OCI-LY7 (cell line): ENCODE results near the gene CACNB2. TPM values are rescaled to one million over a fixed set of nuclear protein-coding genes. Genes with fewer than 3 reads are reported as not detected.
A peak's percentile ranks its signal among the peaks of the same experiment; 100 is the strongest.

ENCODE experiments used
- BruUV-seq: library from RNA; stranded (reverse); fragments of 400-500 nt; replicated peaks from 2 replicates; lab custom pipeline; 2021; lab: Mats Ljungman, UMichigan
- CTCF ChIA-PET: fragments of 300-600 bp; sonication (Branson Sonifier 250); formaldehyde crosslinking; loops from one replicate; lab custom pipeline; 2022; ENCODE audit warnings: antibody characterized with exemption; ENCODE audit not compliant: unreplicated experiment; lab: Charles Lee
- POLR2A ChIA-PET: fragments of 300-600 bp; sonication (Branson Sonifier 250); formaldehyde crosslinking; loops from one replicate; lab custom pipeline; 2022; ENCODE audit warnings: antibody characterized with exemption; lab: Charles Lee
- DNase-seq: peaks from one replicate; pipeline ENCODE4 v3.0.0-alpha.2; 2015; ENCODE audit warnings: low spot score
- H2AFZ ChIP-seq: fragments of 200-600 bp; sonication (generic), shearing (Covaris generic); 2 replicates; pipeline ENCODE4 v1.6.1; 2014; ENCODE audit warnings: mild to moderate bottlenecking, antibody characterized with exemption, low read length, moderate library complexity
- H3K27ac ChIP-seq: fragments of 200-600 bp; sonication (generic); 2 replicates; pipeline ENCODE4 v1.5.1; 2014; ENCODE audit warnings: mixed run types, low read depth, mild to moderate bottlenecking, moderate library complexity, low read length, inconsistent platforms; ENCODE audit not compliant: poor library complexity, severe bottlenecking
- H3K36me3 ChIP-seq: fragments of 200-600 bp; sonication (generic); 2 replicates; pipeline ENCODE4 v1.6.1; 2014; ENCODE audit warnings: mild to moderate bottlenecking, antibody characterized with exemption, low read length, moderate library complexity, mixed read lengths; ENCODE audit not compliant: insufficient read depth
- H3K4me1 ChIP-seq: fragments of 200-600 bp; sonication (generic); 2 replicates; pipeline ENCODE4 v1.5.1; 2014; ENCODE audit warnings: mild to moderate bottlenecking, low read length; ENCODE audit not compliant: insufficient read depth, poor library complexity, severe bottlenecking
- H3K4me2 ChIP-seq: fragments of 200-600 bp; sonication (generic); 2 replicates; pipeline ENCODE4 v1.6.1; 2014; ENCODE audit warnings: mild to moderate bottlenecking, low read length
- H3K4me3 ChIP-seq: fragments of 200-600 bp; sonication (generic); 2 replicates; pipeline ENCODE4 v1.5.1; 2014; ENCODE audit warnings: mild to moderate bottlenecking, low read depth, low read length; ENCODE audit not compliant: poor library complexity, severe bottlenecking
- H3K79me2 ChIP-seq: fragments of 200-600 bp; sonication (generic); 2 replicates; pipeline ENCODE4 v1.6.1; 2016; ENCODE audit warnings: low read depth, mild to moderate bottlenecking, low read length, moderate library complexity, mixed read lengths; ENCODE audit not compliant: insufficient read depth
- H3K9me2 ChIP-seq: fragments of 200-600 bp; sonication (generic); 2 replicates; pipeline ENCODE4 v1.6.1; 2016; ENCODE audit warnings: mild to moderate bottlenecking, low read length, mixed read lengths; ENCODE audit not compliant: insufficient read depth
- H3K9me3 ChIP-seq: fragments of 200-600 bp; sonication (generic); 2 replicates; pipeline ENCODE4 v1.6.1; 2014; ENCODE audit warnings: mild to moderate bottlenecking, mixed run types, low read length, mixed read lengths
- H4K20me1 ChIP-seq: fragments of 200-600 bp; sonication (generic); 2 replicates; pipeline ENCODE4 v1.6.1; 2014; ENCODE audit warnings: mild to moderate bottlenecking, antibody characterized with exemption, low read length, moderate library complexity, mixed read lengths; ENCODE audit not compliant: insufficient read depth
- EZH2phosphoT487 ChIP-seq: fragments of 200-600 bp; sonication (generic); IDR thresholded peaks from 2 replicates; pipeline ENCODE4 v1.6.1; 2018; ENCODE audit warnings: low read depth, borderline replicate concordance, mild to moderate bottlenecking, mixed run types, antibody characterized with exemption, low read length, moderate library complexity, mixed read lengths
- intact Hi-C: fragments of 100-400 bp; cut with micrococcal nuclease; formaldehyde crosslinking; loops from one replicate; pipeline ENCODE4 v1.10.0; 2022; ENCODE audit not compliant: unreplicated experiment
- total RNA-seq, 2 experiments: library from RNA; depleted of rRNA in 1 of 2; stranded (reverse); fragments of >200 nt in 1 of 2; shearing (Covaris generic) in 1 of 2; gene quantifications; 2 replicates each; pipeline ENCODE4 v1.2.3, GENCODE V29; 2014 to 2022
- TF ChIP-seq, protein P1 (sequence below): fragments of 200-600 bp; sonication (generic); conservative IDR thresholded peaks from 2 replicates; pipeline ENCODE4 v1.5.1; 2014; ENCODE audit warnings: mild to moderate bottlenecking, antibody characterized with exemption, low read length, moderate library complexity, mixed read lengths

Gene CACNB2
- total RNA-seq, 2 experiments from 2014 or later: not detected

GRCh38 chr10:18334116-18334867, 194.1 kb downstream of the CACNB2 start:
- no peak for TF ChIP-seq EZH2phosphoT487
- TF ChIP-seq, protein P1, sequence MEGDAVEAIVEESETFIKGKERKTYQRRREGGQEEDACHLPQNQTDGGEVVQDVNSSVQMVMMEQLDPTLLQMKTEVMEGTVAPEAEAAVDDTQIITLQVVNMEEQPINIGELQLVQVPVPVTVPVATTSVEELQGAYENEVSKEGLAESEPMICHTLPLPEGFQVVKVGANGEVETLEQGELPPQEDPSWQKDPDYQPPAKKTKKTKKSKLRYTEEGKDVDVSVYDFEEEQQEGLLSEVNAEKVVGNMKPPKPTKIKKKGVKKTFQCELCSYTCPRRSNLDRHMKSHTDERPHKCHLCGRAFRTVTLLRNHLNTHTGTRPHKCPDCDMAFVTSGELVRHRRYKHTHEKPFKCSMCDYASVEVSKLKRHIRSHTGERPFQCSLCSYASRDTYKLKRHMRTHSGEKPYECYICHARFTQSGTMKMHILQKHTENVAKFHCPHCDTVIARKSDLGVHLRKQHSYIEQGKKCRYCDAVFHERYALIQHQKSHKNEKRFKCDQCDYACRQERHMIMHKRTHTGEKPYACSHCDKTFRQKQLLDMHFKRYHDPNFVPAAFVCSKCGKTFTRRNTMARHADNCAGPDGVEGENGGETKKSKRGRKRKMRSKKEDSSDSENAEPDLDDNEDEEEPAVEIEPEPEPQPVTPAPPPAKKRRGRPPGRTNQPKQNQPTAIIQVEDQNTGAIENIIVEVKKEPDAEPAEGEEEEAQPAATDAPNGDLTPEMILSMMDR: no peak
- no TSS peak for BruUV-seq
- H3K36me3 ChIP-seq: no peaks in the 10 kb centered on the region
- H2AFZ ChIP-seq: no peak overlapping the region
- DNase-seq: no peak
- H3K9me2 ChIP-seq: no peaks in the 10 kb centered on the region
- H3K27ac ChIP-seq: no peak overlapping the region
- no peaks in the 10 kb centered on the region for H4K20me1 ChIP-seq
- H3K79me2 ChIP-seq: no peaks in the 10 kb centered on the region
- no peaks in the 10 kb centered on the region for H3K4me1 ChIP-seq
- no peak overlapping the region for H3K4me3 ChIP-seq
- CTCF ChIA-PET: no interaction called here
- no peaks in the 10 kb centered on the region for H3K9me3 ChIP-seq
- H3K4me2 ChIP-seq: no peak overlapping the region
- POLR2A ChIA-PET: interaction anchor here (0.6 to 1.5 kb wide), 2 partner anchors 16 to 18 kb away, joined by 3 read pairs; no protein-coding TSS in a partner anchor
- intact Hi-C loops: no loop called here

DNA sequence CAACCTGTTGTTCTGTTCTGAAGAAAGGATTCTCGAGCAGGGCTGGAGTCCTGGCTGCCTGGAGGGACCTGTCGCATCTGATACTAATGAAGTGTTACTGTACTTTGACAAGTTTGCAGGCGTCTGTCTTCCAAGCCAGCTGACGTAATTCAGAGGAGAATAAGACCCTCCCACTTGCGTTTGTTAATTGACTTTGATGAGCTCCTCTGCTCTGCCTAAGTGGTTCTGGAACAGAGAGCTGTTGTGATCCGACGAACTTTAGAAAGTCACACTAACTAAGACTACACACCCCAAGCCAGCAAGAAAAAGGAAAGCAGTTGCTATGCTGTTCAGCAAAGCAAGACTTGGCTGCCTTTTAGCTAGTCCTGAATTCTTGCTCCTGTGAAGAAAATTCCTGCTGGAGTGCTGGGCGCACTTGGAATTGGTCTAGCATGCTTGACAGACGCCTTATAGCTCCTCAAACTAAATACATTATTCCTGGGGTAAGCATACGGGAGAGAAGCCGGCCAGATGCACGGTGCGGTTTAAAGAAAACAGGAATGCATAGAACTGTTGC, 200.3 kb downstream of the CACNB2 start:
- H3K27ac ChIP-seq: no peak overlapping the region
- H3K79me2 ChIP-seq: no peaks in the 10 kb centered on the region
- no peak overlapping the region for H3K4me3 ChIP-seq
- intact Hi-C loops: no loop called here
- H3K9me2 ChIP-seq: no peaks in the 10 kb centered on the region
- H4K20me1 ChIP-seq: no peaks in the 10 kb centered on the region
- no peak for TF ChIP-seq EZH2phosphoT487
- TF ChIP-seq, protein P1: no peak
- H3K4me1 ChIP-seq: no peaks in the 10 kb centered on the region
- BruUV-seq: no TSS peak
- H2AFZ ChIP-seq: no peak overlapping the region
- CTCF ChIA-PET: no interaction called here
- H3K4me2 ChIP-seq: peak overlapping the region; percentile 17; the same call in 1 of the 2 replicates
- no peak for DNase-seq
- no peaks in the 10 kb centered on the region for H3K36me3 ChIP-seq
- H3K9me3 ChIP-seq: no peaks in the 10 kb centered on the region
- POLR2A ChIA-PET: interaction anchor here (0.8 kb wide), 1 partner anchor 15 kb away, joined by 3 read pairs; no protein-coding TSS in a partner anchor

DNA sequence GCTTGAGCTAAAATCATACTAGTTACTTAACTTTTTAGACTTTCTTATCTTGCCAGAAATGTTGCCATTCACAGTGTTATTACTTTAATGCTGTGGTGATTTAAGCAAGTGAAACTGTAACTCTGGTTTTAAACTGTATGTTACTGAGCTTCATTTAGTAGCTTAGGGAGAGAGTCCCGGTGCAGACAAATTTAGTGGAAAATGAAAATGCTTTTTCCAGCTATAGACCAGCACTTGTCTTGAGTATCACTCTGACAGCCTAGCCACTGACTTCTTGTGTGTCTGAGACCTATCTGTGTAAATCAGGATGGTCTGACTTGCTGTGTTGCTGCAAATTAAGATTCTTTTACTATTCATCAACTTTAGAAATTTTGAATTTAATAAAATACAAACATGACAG, 200.8 kb downstream of the CACNB2 start:
- no peaks in the 10 kb centered on the region for H3K79me2 ChIP-seq
- CTCF ChIA-PET: no interaction called here
- intact Hi-C loops: no loop called here

More for the DNA sequence above, 200.8 kb downstream of the CACNB2 start:
- Histone ChIP-seq H2AFZ (no peak overlapping the region), H3K36me3 (no peaks in the 10 kb centered on the region), H3K4me2 (peak overlapping the region; percentile 17; the same call in 1 of the 2 replicates), H3K27ac (no peak overlapping the region), H3K9me3 (no peaks in the 10 kb centered on the region), H3K9me2 (no peaks in the 10 kb centered on the region), H4K20me1 (no peaks in the 10 kb centered on the region), H3K4me1 (no peaks in the 10 kb centered on the region), H3K4me3 (no peak overlapping the region)
- BruUV-seq: no TSS peak
- POLR2A ChIA-PET: interaction anchor here (0.8 kb wide), 1 partner anchor 15 kb away, joined by 3 read pairs; no protein-coding TSS in a partner anchor
- no peak for DNase-seq
- no peak for TF ChIP-seq EZH2phosphoT487
- TF ChIP-seq, protein P1: no peak
